ENCODE measurements around the gene IKZF1.

IKZF1 gene

DNA sequence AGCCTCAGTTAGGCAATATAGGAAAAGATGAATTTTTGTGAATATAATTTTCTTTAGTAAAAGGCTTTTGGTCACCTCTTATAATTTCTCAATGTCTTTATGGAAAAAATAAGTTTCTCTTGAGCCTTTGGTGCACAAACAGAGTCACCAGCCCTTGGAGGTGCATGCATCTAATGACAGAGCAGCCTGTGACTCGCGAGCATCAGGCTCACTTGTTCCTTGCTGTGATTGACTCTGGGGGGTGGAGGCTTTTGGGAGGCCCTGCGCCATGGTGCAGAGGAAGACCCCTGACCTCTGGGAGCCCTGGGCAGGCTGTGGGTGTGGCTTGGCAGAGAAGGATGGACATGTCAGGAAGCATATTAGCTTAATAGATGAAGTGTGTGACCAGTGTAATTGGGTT lies 85.4 kb downstream of the IKZF1 start:
- peaks cover 4% of the 10 kb centered on the region; the same call in 1 of the 2 replicates for H3K36me3 ChIP-seq (ENCODE audit: insufficient read depth)
- H3K79me2 ChIP-seq (ENCODE audit: insufficient read depth, low read depth) = no peaks in the 10 kb centered on the region
- peaks cover 40% of the 10 kb centered on the region for H3K4me1 ChIP-seq (ENCODE audit: low read depth, poor library complexity, severe bottlenecking)
- H4K20me1 ChIP-seq (ENCODE audit: insufficient read depth) = no peaks in the 10 kb centered on the region
- H3K4me2 ChIP-seq = no peak overlapping the region
- no peaks in the 10 kb centered on the region for H3K27me3 ChIP-seq (ENCODE audit: insufficient read depth, low read depth)
- no peak overlapping the region for H3K4me3 ChIP-seq (IDR thresholded peaks at IDR 0.05; ENCODE audit: insufficient read depth, low read depth, low read length)
- no peak overlapping the region for H3K27ac ChIP-seq
- H2AFZ ChIP-seq (ENCODE audit: low read depth) = no peak overlapping the region
- TF ChIP-seq, protein P1, sequence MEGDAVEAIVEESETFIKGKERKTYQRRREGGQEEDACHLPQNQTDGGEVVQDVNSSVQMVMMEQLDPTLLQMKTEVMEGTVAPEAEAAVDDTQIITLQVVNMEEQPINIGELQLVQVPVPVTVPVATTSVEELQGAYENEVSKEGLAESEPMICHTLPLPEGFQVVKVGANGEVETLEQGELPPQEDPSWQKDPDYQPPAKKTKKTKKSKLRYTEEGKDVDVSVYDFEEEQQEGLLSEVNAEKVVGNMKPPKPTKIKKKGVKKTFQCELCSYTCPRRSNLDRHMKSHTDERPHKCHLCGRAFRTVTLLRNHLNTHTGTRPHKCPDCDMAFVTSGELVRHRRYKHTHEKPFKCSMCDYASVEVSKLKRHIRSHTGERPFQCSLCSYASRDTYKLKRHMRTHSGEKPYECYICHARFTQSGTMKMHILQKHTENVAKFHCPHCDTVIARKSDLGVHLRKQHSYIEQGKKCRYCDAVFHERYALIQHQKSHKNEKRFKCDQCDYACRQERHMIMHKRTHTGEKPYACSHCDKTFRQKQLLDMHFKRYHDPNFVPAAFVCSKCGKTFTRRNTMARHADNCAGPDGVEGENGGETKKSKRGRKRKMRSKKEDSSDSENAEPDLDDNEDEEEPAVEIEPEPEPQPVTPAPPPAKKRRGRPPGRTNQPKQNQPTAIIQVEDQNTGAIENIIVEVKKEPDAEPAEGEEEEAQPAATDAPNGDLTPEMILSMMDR (conservative IDR thresholded peaks at IDR 0.05; ENCODE audit: low read depth, low read length) = no peak
- no peak overlapping the region for H3K9ac ChIP-seq

DNA sequence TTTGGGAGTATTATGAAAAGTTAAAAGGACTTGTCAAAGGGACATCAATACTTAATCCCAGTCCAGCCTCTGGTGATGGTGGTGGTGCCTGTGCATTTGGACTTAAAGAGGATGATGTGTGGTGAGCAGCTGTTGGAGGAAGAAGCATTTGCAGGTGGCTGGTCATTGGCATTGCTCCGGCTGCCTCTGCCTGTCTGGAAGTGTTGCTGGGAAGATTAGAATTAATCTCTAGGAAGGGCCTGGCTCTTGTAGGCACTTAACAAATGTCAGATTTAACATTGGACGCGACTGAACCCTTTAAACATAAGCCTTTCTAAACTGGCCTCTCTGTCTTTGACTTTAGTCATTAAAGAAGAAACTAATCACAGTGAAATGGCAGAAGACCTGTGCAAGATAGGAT lies 86.9 kb downstream of the IKZF1 start:
- Histone ChIP-seq H3K27ac (no peak overlapping the region), H2AFZ (ENCODE audit: low read depth) (no peak overlapping the region), H3K27me3 (ENCODE audit: insufficient read depth, low read depth) (no peaks in the 10 kb centered on the region), H3K4me1 (ENCODE audit: low read depth, poor library complexity, severe bottlenecking) (peaks cover 54% of the 10 kb centered on the region), H3K4me3 (IDR thresholded peaks at IDR 0.05; ENCODE audit: insufficient read depth, low read depth, low read length) (no peak overlapping the region), H3K36me3 (ENCODE audit: insufficient read depth) (peaks cover 4% of the 10 kb centered on the region; the same call in 1 of the 2 replicates), H3K79me2 (ENCODE audit: insufficient read depth, low read depth) (peaks cover 5% of the 10 kb centered on the region; the same call in 1 of the 2 replicates), H4K20me1 (ENCODE audit: insufficient read depth) (no peaks in the 10 kb centered on the region), H3K4me2 (no peak overlapping the region), H3K9ac (no peak overlapping the region)
- TF ChIP-seq, protein P1 (conservative IDR thresholded peaks at IDR 0.05; ENCODE audit: low read depth, low read length) = no peak

DNA sequence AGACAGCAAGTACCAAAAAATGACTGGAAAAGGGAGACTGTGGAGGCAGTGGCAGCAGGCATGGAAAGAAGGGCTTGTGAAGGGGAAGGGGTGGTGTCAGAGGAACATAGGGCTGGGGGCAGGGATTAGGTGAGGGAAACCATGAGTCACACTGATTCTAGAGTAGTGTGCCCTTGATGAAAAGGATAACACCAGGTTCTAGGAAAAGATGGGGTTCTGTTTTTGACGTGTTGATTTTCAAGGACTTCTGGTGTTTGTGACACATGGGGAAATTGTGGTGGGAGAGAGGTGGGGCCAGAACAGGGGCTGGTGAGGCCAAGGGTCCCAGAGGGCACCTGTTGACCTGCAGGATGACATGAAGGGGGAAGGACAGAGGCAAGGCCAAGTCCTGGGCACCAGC lies 88.6 kb downstream of the IKZF1 start:
- Histone ChIP-seq H3K27me3 (ENCODE audit: insufficient read depth, low read depth) (no peaks in the 10 kb centered on the region), H3K4me1 (ENCODE audit: low read depth, poor library complexity, severe bottlenecking) (peaks cover 71% of the 10 kb centered on the region), H3K36me3 (ENCODE audit: insufficient read depth) (no peaks in the 10 kb centered on the region; the same call in 1 of the 2 replicates), H2AFZ (ENCODE audit: low read depth) (no peak overlapping the region), H3K4me3 (IDR thresholded peaks at IDR 0.05; ENCODE audit: insufficient read depth, low read depth, low read length) (no peak overlapping the region), H3K4me2 (peak overlapping the region; percentile 61), H3K27ac (peak overlapping the region; percentile 57), H4K20me1 (ENCODE audit: insufficient read depth) (no peaks in the 10 kb centered on the region), H3K79me2 (ENCODE audit: insufficient read depth, low read depth) (peaks cover 10% of the 10 kb centered on the region; the same call in 1 of the 2 replicates), H3K9ac (no peak overlapping the region)
- TF ChIP-seq, protein P1 (conservative IDR thresholded peaks at IDR 0.05; ENCODE audit: low read depth, low read length) = no peak

DNA sequence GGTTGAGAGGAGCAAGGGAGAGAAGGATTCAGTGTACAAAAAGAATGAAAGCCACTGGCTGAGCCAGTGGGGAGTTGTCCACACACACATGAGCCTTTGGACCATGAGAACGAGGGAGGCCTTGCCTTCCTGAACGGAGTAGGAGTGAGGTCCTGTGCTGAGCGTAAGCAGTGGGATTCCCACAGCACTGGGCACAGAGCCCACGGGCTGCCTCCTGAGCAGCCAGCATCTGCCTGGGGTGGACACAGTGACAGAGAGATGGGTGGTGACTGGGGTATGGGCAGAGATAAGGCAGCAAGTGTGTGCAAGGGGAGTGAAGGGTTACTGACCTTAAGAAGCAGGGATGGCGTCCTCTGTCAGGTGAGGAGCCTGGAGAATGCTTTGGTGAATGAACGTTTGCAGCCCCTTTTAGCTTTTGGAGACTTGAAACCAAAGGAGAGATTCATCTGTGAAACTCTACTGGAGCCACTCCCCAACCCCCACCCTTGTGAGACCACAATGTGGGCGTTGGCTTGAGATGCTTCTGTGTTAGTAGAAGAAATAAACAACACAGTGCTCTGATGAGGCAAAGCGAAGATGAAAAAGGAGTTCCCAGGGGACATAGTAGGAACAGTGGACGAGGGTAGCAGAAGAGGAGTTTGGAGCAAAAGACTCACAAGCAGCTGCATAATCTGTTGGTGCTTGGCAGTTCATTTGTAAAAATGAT lies 89.2 kb downstream of the IKZF1 start:
- peaks cover 77% of the 10 kb centered on the region for H3K4me1 ChIP-seq (ENCODE audit: low read depth, poor library complexity, severe bottlenecking)
- H3K27me3 ChIP-seq (ENCODE audit: insufficient read depth, low read depth) = no peaks in the 10 kb centered on the region
- H3K9ac ChIP-seq = no peak overlapping the region
- H3K36me3 ChIP-seq (ENCODE audit: insufficient read depth) = no peaks in the 10 kb centered on the region; the same call in 1 of the 2 replicates
- peaks cover 10% of the 10 kb centered on the region; the same call in 1 of the 2 replicates for H3K79me2 ChIP-seq (ENCODE audit: insufficient read depth, low read depth)
- TF ChIP-seq, protein P1 (conservative IDR thresholded peaks at IDR 0.05; ENCODE audit: low read depth, low read length) = no peak
- no peak overlapping the region for H2AFZ ChIP-seq (ENCODE audit: low read depth)
- peak overlapping the region; percentile 57 for H3K27ac ChIP-seq
- H4K20me1 ChIP-seq (ENCODE audit: insufficient read depth) = no peaks in the 10 kb centered on the region
- H3K4me3 ChIP-seq (IDR thresholded peaks at IDR 0.05; ENCODE audit: insufficient read depth, low read depth, low read length) = no peak overlapping the region
- peak overlapping the region; percentile 61 for H3K4me2 ChIP-seq
